ENCODE measurements around the gene BASP1. TPM values are rescaled to one million over a fixed set of nuclear protein-coding genes. Genes with fewer than 3 reads are reported as not detected.
A peak's percentile ranks its signal among the peaks of the same experiment; 100 is the strongest.

Gene BASP1
- total and polyA plus RNA-seq, 10 of the 15 experiments (the other 5 are each of a cell fraction or from before 2014, with no cell fraction given): 27.3 to 190 (median 102) TPM

GRCh38 chr5:17316970-17317459, 99.6 kb downstream of the BASP1 start (continued):
- no peak for TF ChIP-seq IRF3 (IDR thresholded peaks at IDR 0.05)
- TF ChIP-seq ZSCAN29 (IDR thresholded peaks at IDR 0.05): peak; percentile 16; the same call in 1 of the 2 replicates
- TF ChIP-seq ZNF274 (IDR thresholded peaks at IDR 0.05; ENCODE audit: insufficient read depth, insufficient read length): no peak
- peak in 1 of 2 experiments; percentile 62; a peak in 2 of 4 replicates for TF ChIP-seq CEBPB (IDR thresholded peaks at IDR 0.05; ENCODE audit: borderline replicate concordance in 1 of 2, low read depth in 2 of 2, low read length in 2 of 2)
- TF ChIP-seq STAT3 (IDR thresholded peaks at IDR 0.05; ENCODE audit: low read depth, low read length): no peak
- peak; percentile 100 for TF ChIP-seq RUNX3 (IDR thresholded peaks at IDR 0.05; ENCODE audit: low read length)
- TF ChIP-seq ZNF592 (IDR thresholded peaks at IDR 0.05): no peak
- TF ChIP-seq RBBP5 (conservative IDR thresholded peaks at IDR 0.05): no peak
- TF ChIP-seq BRCA1 (IDR thresholded peaks at IDR 0.05; ENCODE audit: low read depth, low read length): no peak
- TF ChIP-seq HSF1 (IDR thresholded peaks at IDR 0.05; ENCODE audit: low read depth, low read length): no peak
- no peak for TF ChIP-seq SREBF2 (IDR thresholded peaks at IDR 0.05; ENCODE audit: low read length)
- peak; percentile 92; the same call in 1 of the 2 replicates for TF ChIP-seq BACH1 (IDR thresholded peaks at IDR 0.05; ENCODE audit: borderline replicate concordance)
- TF ChIP-seq RELB (IDR thresholded peaks at IDR 0.05; ENCODE audit: low read depth): peak; percentile 80
- TF ChIP-seq LARP7 (IDR thresholded peaks at IDR 0.05): no peak
- no peak for TF ChIP-seq SMAD1 (IDR thresholded peaks at IDR 0.05; ENCODE audit: low read depth, partially characterized antibody)
- peak; percentile 95 for TF ChIP-seq IKZF1 (conservative IDR thresholded peaks at IDR 0.05)
- peak; percentile 93 for TF ChIP-seq ATF7 (IDR thresholded peaks at IDR 0.05; ENCODE audit: low read depth)
- no peak for TF ChIP-seq HDAC6 (IDR thresholded peaks at IDR 0.05; ENCODE audit: unreplicated experiment)
- peak; percentile 75 for TF ChIP-seq PBX3 (IDR thresholded peaks at IDR 0.05; ENCODE audit: insufficient replicate concordance, low read depth, low read length)
- TF ChIP-seq DPF2 (IDR thresholded peaks at IDR 0.05): peak; percentile 98
- peak; percentile 77 for TF ChIP-seq RELA (IDR thresholded peaks at IDR 0.05; ENCODE audit: borderline replicate concordance, partially characterized antibody)
- TF ChIP-seq CREM (IDR thresholded peaks at IDR 0.05; ENCODE audit: low read depth): peak; percentile 85
